Pulmonary artery endothelial cell (primary cell): ENCODE results near the gene PEX3. TPM values are rescaled to one million over a fixed set of nuclear protein-coding genes. Genes with fewer than 3 reads are reported as not detected.
"Not testable (repeated sequence)": the region's sequence is repeated elsewhere in the genome, so short reads cannot be mapped to it uniquely, and the experiment has no call there.

Experiments used
- DNase-seq: peaks from one replicate; pipeline ENCODE4 v3.0.0-alpha.2; 2011; ENCODE audit warnings: low read depth, low spot score
- total RNA-seq: library from RNA; depleted of rRNA; stranded (reverse); fragments of >200 nt; gene quantifications from 2 replicates; pipeline ENCODE4 v1.2.3, GENCODE V29; 2014

The PEX3 gene
- total RNA-seq, 1 donor from 2014 or later = 26.2 TPM

DNA sequence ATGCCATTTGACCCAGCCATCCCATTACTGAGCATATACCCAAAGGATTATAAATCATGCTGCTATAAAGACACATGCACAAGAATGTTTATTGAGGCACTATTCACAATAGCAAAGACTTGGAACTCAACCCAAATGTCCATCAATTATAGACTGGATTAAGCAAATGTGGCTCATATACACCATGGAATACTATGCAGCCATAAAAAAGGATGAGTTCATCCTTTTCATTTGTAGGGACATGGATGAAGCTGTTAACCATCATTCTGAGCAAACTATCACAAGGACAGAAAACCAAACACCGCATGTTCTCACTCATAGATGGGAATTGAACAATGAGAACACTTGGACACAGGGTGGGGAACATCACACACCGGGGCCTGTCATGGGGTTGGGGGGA is 2.7 kb upstream of the PEX3 start:
- not testable (repeated sequence) for DNase-seq

- no peak for DNase-seq
Observed at GRCh38 chr6:143449082-143449713, 1.4 kb upstream of the PEX3 start.

DNA sequence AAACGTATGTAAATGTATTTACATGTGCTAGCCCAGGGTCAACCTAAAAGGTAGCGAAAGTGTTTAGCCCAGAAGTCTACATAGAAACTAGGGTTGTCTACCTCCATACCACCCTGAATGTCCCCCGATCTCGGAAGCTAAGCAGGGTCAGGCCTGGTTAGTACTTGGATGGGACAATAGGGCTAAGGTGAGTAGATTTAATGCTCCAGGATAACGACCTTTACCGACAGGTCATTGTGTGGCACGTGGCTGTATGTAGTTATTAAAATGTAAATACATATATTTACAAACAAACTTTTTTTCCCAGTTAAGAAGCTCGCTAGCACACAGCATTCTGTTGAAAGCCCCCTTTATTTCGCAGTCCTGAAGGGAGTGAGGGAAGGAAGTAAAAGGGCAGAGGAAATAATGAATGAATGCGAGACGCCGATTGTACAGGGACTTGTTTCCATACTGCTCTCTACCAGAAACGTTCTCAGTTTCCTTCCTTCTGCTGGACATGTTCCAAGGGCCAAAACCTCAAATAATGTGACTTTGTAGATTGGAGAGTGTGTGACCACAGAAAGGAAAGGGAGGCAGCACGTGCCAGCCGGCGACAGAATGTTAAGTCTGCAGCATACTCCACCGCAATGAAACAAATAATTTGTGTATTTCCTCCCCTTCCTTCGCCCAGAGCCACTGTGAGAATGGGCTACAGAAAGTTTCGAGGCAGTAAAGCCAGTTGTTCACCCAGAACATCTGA is 722 bp upstream of the PEX3 start:
- DNase-seq = no peak

- DNase-seq = no peak
Observed at GRCh38 chr6:143451531-143451930, 926 bp downstream of the PEX3 start.

DNA sequence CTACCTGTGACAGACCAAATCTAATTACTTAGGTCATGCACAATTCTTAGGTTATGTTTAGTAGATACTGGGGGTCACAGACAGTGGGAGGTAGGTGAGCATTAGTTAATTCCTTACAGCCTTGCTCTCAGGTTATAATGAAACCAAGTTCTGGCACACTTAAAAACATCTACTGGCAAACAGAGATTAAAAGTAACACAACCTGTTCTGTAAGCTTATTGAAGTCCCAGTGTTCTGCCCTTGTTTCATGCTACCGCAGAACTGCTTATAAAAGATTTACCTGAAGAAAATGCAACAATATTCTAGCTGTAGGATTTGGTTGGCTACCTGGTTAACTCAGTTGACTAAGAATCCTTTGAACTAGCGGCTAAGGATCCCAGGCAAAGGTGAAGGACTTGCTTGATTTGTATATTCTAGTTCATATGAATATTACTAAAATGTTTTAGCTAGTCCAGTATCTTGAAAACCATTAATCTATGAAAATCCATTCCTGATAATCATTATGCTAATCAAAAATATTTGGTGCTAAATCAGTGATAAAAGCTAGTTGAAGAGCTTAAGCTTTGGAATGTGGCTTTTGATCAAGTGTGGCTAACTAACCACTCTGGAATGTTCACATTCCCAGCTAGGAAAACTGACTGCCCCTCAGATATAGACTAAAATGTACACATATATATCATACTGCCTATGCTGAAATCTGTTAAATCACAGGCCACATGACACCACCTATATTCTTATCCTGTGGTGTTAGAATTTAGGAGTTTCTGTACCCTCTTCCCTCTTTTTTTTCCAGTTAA is 7.2 kb downstream of the PEX3 start:
- no peak for DNase-seq

GRCh38 chr6:143465546-143465945 is 14.9 kb downstream of the PEX3 start:
- no peak for DNase-seq

GRCh38 chr6:143468026-143468425 is 17.4 kb downstream of the PEX3 start:
- DNase-seq = no peak

- not testable (repeated sequence) for DNase-seq
Observed at GRCh38 chr6:143468823-143469222, 18.2 kb downstream of the PEX3 start.

DNA sequence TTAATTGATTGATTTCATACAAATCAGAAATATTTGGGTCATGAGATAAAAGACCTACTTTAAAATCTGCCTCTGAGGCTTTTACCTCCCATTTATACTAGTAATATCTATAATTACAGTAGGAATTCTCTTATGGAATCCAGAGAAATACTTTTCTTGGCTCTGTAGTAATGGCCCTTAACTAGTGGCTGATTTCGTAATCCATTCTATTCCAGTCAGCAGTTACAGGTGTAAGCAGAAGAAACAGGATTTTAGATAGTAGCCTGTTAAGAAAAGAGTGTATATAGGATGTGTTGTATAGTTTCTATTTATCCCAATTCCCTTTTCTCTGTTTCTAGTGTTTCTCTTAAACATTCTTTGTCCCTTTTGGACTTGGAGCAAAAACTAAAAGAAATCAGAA is 21.2 kb downstream of the PEX3 start:
- DNase-seq = no peak

GRCh38 chr6:143476545-143476944 is 25.9 kb downstream of the PEX3 start:
- no peak for DNase-seq

- no peak for DNase-seq
Observed at GRCh38 chr6:143478479-143479062, 28.0 kb downstream of the PEX3 start.

DNA sequence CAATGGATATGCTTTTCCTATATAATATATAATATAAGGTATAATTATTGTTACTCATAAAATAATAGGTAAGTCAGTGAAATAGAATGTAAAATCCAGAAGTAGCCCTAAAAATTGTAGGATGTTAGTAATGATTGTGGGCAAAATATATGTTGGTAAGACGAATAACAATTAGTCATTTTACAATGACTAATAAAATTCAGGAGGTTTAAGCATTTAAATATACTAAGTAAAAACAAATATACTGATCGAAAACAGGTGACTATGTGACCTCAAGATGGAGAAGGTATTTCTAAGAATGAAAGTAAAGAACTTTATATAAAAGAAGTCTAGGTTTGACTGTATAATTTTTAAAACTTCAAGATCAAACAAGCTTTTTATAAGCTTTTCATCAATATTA is 32.0 kb downstream of the PEX3 start:
- DNase-seq = no peak

- DNase-seq = no peak
Observed at GRCh38 chr6:143485967-143486366, 35.4 kb downstream of the PEX3 start.

DNA sequence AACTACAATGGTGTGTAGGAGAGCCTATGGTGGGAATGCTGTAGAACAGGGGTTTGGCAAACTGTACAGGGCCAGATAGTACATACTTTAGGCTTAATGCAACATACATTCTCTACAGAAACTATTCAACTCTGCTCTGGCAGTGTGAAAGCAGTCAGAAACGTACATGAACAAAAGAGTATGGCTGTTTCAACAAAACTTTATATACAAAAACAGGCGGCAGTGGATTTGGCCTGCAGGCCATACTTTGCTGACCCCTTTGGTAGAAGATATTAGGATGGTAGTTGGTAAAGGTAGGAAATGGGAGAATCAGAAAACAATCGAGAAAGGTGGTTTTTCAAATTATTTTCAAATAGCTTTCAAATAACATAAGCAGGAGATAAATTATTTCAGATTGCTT is 36.1 kb downstream of the PEX3 start:
- DNase-seq = no peak

DNA sequence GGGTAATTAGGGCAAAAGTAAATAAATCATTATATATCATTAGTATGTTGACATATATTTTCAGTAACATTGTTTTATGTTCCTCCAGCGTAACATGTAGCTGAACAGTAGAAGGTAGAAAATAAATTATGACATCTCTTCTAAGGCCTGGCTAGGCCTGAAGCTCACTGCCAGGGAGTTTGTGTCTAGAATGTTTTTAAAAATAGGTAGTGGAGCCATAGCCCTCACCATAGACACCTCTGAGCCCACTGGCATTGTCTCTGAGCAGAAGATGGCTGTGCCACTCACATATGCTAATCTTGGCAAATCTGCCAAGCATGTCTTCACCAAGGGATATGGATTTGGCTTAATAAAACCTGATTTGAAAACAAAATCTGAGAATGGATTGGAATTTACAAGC is 39.6 kb downstream of the PEX3 start:
- no peak for DNase-seq

DNA sequence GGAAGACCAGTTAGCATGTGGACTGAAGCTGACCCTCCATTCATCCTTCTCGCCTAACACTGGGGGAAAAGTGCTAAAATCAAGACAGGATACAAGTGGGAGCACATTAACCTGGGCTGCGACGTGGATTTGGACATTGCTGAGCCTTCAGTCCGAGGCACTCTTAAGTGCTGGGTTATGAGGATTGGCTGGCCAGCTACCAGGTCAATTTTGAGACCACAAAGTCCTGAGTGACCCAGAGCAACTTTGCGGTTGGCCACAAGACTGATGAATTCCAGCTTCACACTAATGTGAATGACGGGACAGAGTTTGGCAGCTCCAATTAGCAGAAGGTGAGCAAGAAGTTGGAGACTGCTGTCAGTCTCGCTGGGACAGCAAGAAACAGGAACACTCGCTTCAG is 40.2 kb downstream of the PEX3 start:
- no peak for DNase-seq

GRCh38 chr6:143496974-143497373 is 46.4 kb downstream of the PEX3 start:
- DNase-seq = no peak

GRCh38 chr6:143498428-143498827 is 47.8 kb downstream of the PEX3 start:
- no peak for DNase-seq

- DNase-seq = no peak
Observed at GRCh38 chr6:143501851-143502250, 51.2 kb downstream of the PEX3 start.

DNA sequence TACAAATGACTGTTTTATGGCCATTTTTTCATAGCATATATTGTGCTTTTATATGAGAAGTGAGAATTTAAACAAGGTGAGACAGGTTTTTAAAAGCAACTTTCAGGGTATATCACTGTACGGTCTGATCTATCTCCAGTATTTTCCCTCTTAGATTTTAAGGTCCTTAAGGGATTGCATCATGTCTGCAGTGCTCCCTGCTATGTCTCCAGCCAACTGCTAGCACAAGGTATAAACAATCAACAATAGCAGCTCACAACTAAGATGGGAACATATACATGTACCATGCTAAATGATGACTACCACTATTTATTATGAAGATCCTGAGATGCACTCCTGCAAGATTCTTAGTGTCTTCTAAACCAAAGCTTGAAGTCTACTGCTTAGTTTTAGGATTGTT is 53.8 kb downstream of the PEX3 start:
- no peak for DNase-seq

- no peak for DNase-seq
Observed at GRCh38 chr6:143505111-143505510, 54.5 kb downstream of the PEX3 start.

DNA sequence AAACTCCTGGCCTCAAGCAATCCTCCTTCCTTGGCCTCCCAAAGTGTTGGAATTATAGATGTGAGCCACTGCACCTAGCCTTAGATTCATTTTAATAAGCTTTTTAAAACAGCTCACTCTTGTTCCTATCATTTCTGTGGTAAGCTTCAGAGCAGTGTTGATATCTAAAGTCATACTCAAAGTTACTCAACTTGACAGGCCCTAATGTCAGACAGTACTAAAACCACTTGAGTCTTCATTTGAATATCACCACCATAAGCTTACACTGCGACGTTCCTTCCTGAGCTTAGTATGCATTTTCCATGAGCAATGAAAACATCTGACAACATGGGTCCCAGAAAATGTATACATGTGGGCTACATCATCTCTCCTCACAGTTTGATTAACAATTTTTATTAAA is 54.9 kb downstream of the PEX3 start:
- DNase-seq = no peak
